Adrenal gland (tissue), 12 donors: Measurements from ENCODE around the gene WDR91. TPM values are rescaled to one million over a fixed set of nuclear protein-coding genes. Genes with fewer than 3 reads are reported as not detected.

Experiments used
- DNase-seq, 7 donors: peaks; one replicate each; pipeline ENCODE4 v3.0.0-alpha.2; 2019 to 2020
- H3K27ac ChIP-seq, 5 donors: fragments of 200-600 bp; sonication (generic) in 4 of 5; 1 replicate in 3 of 5; 2 replicates in 2 of 5; pipeline versions ENCODE4 v1.5.1 to v1.8.0; 2016 to 2020; ENCODE audit warnings: mild to moderate bottlenecking in 1 of 5
- H3K27me3 ChIP-seq: fragments of 200-600 bp; 2 replicates; pipeline ENCODE4 v1.8.0; 2021
- H3K36me3 ChIP-seq, 2 donors: fragments of 200-600 bp; replicated peaks in 1 of 2; 1 replicate in 1 of 2; 2 replicates in 1 of 2; pipeline versions ENCODE4 v1.5.1 to v1.8.0; 2018 to 2022
- H3K4me1 ChIP-seq, 2 donors: fragments of 200-600 bp; replicated peaks in 1 of 2; 1 replicate in 1 of 2; 2 replicates in 1 of 2; pipeline versions ENCODE4 v1.5.1 to v1.8.0; 2018 to 2021
- H3K4me3 ChIP-seq, 4 donors: fragments of 200-600 bp; sonication (generic) in 3 of 4; one replicate each; pipeline ENCODE4 v1.5.1; 2016 to 2018
- H3K9me3 ChIP-seq, 3 donors: fragments of 200-600 bp; sonication (generic) in 1 of 3; replicated peaks in 1 of 3; 1 replicate in 2 of 3; 2 replicates in 1 of 3; pipeline versions ENCODE4 v1.5.1 to v1.8.0; 2016 to 2021
- CTCF ChIP-seq, 6 experiments: fragments of 450-650 bp in 4 of 6; fragments of 200-600 bp in 2 of 6; sonication (generic) in 1 of 6; IDR thresholded peaks; 1 replicate in 5 of 6; 2 replicates in 1 of 6; pipeline versions ENCODE4 v1.5.1 to v1.8.0; 2016 to 2021; ENCODE audit warnings: antibody characterized with exemption in 6 of 6, mild to moderate bottlenecking in 2 of 6, moderate library complexity in 1 of 6
- POLR2A ChIP-seq, 2 donors: fragments of 450-650 bp; IDR thresholded peaks; one replicate each; pipeline ENCODE4 v1.6.1; 2017; ENCODE audit warnings: antibody characterized with exemption in 2 of 2, mild to moderate bottlenecking in 2 of 2, moderate library complexity in 1 of 2
- WGBS, 4 donors: extraction: QIAGEN DNeasy Blood & Tissue Kit in 2 of 4; methylation state at CpG; one replicate each; pipeline versions ENCODE4 v1.1.5 to v1.1.7; 2013 to 2017; 5-methylcytosine and 5-hydroxymethylcytosine counted together
- intact Hi-C, 2 donors: fragments of 100-400 bp; cut with DNase I; formaldehyde crosslinking; loops; one replicate each; pipeline versions ENCODE4 v1.14.1 to v1.15.0; 2022 to 2023
- polyA plus RNA-seq, 3 donors: library from polyadenylated mRNA; stranded (reverse); fragments of 200-250 nt in 2 of 3; fragments of 350-450 nt in 1 of 3; fragmentation: Illumina TruSeq in 1 of 3; extraction: RNeasy Lipid Tissue Mini Kit (QIAGEN cat#74804) in 1 of 3; gene quantifications; one replicate each; pipeline ENCODE4 v1.2.3, GENCODE V29; 2013 to 2014
- total RNA-seq, 9 donors: library from RNA; depleted of rRNA in 4 of 9; stranded (reverse); fragments of >200 nt in 4 of 9; fragments of 120-200 nt in 1 of 9; fragmentation: NEBNext Ultra II Directional in 1 of 9; extraction: Animal tissue kit (Norgen Biotek cat#: 25700) in 1 of 9; gene quantifications; one replicate each; pipeline versions ENCODE4 v1.1.0 to v1.2.4, GENCODE V29; 2013 to 2023
- donor health status: healthy with polysubstance abuse.
- donor health status: Bipolar disorder and iron deficiency.
- donor health status: DM: yes; HTN: yes; CAD: no.
- donor health status: DM: no; HTN: no; CAD: no.
- donor health status: DM: no; HTN: no; CAD: no.
- donor health status: DM: yes; HTN: yes; CAD: no.

The WDR91 gene
- total and polyA plus RNA-seq, 12 donors, result 6.8 to 29.6 (median 15.5) TPM

- peak overlapping the region in 3 of 5 donors; percentile 13 to 56 (median 26) for H3K27ac ChIP-seq
- DNase-seq, result no peak
These were observed 60.2 kb downstream of the WDR91 start for GRCh38 chr7:135151132-135151531.

GRCh38 chr7:135150072-135150782 lies 61.1 kb downstream of the WDR91 start:
- Histone ChIP-seq H3K27me3 (no peaks in the 10 kb centered on the region), H3K4me1 (peaks cover 32 to 46% of the 10 kb centered on the region in 2 donors), H3K4me3 (peak overlapping the region in 1 of 4 donors; percentile 75), H3K27ac (peak overlapping the region in 3 of 5 donors; percentile 13 to 56 (median 26)), H3K9me3 (no peaks in the 10 kb centered on the region), H3K36me3 (no peaks in the 10 kb centered on the region)
- intact Hi-C loops, result no loop called here
- peak in 1 of 7 donors; percentile 36 for DNase-seq
- TF ChIP-seq CTCF (IDR thresholded peaks at IDR 0.05), result no peak
- no peak for TF ChIP-seq POLR2A (IDR thresholded peaks at IDR 0.05)
- 57 to 72% (median 63%) methylated on average over 8 of the region's 8 CpGs for WGBS, 4 donors

More at GRCh38 chr7:135151132-135151531, 60.2 kb downstream of the WDR91 start:
- H3K27me3 ChIP-seq, result no peaks in the 10 kb centered on the region
- intact Hi-C loops, result no loop called here
- 76 to 93% (median 84%) methylated on average over 2 of the region's 2 CpGs for WGBS, 4 donors
- peaks cover 32 to 46% of the 10 kb centered on the region in 2 donors for H3K4me1 ChIP-seq
- peaks cover 0 to 5% (median 0%) of the 10 kb centered on the region in 3 donors for H3K9me3 ChIP-seq
- no peak for TF ChIP-seq CTCF (IDR thresholded peaks at IDR 0.05)
- TF ChIP-seq POLR2A (IDR thresholded peaks at IDR 0.05), result no peak
- H3K4me3 ChIP-seq, result peak overlapping the region in 1 of 4 donors; percentile 75
- H3K36me3 ChIP-seq, result no peaks in the 10 kb centered on the region

GRCh38 chr7:135147899-135148721 lies 63.2 kb downstream of the WDR91 start, which contains the start of gene TMEM140:
TMEM140 (plus strand) TSS chr7:135148072; CDS start chr7:135164442, 16,370 bp downstream.
- H3K4me3 ChIP-seq, result peak within 1 kb of the TSS in 3 of 4 donors; percentile 45 to 75 (median 46)
- H3K36me3 ChIP-seq, result no peaks in the 10 kb centered on the region
- peaks cover 39 to 58% of the 10 kb centered on the region in 2 donors for H3K4me1 ChIP-seq
- DNase-seq, result peak in 4 of 7 donors; percentile 56 to 77 (median 60)
- H3K9me3 ChIP-seq, result no peaks in the 10 kb centered on the region
- WGBS, 4 donors, result 8 to 16% (median 12%) methylated on average over 13 of the region's 13 CpGs
- intact Hi-C loops, result no loop called here
- TF ChIP-seq POLR2A (IDR thresholded peaks at IDR 0.05), result peak in 1 of 2 donors; percentile 75
- TF ChIP-seq CTCF (IDR thresholded peaks at IDR 0.05), result peak in 1 of 6 experiments; percentile 11
- no peaks in the 10 kb centered on the region for H3K27me3 ChIP-seq
- H3K27ac ChIP-seq, result peak within 1 kb of the TSS; percentile 90 to 96 (median 91)

- no peak for TF ChIP-seq POLR2A (IDR thresholded peaks at IDR 0.05)
- no peak for TF ChIP-seq CTCF (IDR thresholded peaks at IDR 0.05)
- H3K4me1 ChIP-seq, result peaks cover 39 to 58% of the 10 kb centered on the region in 2 donors
- WGBS, 4 donors, result 3 to 10% (median 7%) methylated on average over 6 of the region's 6 CpGs
- DNase-seq, result peak in 2 of 7 donors; percentile 39 to 54
- peak overlapping the region; percentile 90 to 96 (median 91) for H3K27ac ChIP-seq
- H3K36me3 ChIP-seq, result no peaks in the 10 kb centered on the region
- H3K9me3 ChIP-seq, result no peaks in the 10 kb centered on the region
- peak overlapping the region in 2 of 4 donors; percentile 46 to 75 for H3K4me3 ChIP-seq
- intact Hi-C loops, result no loop called here
- no peaks in the 10 kb centered on the region for H3K27me3 ChIP-seq
These were observed 63.9 kb downstream of the WDR91 start for GRCh38 chr7:135147341-135147898.
